ENCODE results near the gene ZBTB20.

Gene ZBTB20

DNA sequence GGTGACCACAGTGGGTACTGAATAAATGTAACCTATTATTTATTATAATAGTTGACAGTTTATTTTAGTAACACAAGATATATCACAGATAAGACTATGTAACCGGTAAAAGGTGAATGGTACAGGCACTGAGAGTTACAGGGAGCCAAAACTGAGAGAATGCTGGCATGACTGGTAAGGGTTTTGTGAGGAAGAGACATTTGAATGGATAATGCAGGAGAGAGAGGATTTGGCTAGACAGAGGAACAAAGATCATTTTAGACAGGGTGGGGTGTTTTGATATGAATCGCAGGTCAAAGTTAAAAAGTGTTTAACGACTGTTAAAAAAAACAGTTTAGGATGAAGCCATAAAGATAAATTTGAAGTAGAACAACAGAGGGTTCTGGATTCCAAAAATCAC is 421.1 kb downstream of the ZBTB20 start:
- in situ Hi-C loops (cut with HindIII; ENCODE audit: low sequenced_read_pairs), result no loop called here

DNA sequence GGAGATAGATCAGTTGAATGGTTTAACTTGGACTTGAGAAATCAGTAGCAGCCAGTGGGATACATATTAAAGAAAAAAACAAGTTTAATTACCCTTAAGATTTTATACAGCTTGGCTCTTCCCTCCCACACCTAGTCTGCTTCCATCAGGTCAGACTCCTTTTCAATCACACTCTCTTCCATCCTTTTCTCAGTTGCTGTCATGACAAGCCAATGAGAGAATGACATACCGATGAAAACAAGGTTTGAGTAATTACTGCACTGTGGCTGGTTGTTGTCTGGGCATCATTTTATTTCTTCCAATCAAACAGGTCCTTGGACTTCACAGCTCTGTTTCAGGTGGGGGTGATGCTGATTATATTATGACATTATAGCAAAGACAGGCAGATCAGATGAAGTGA is 424.6 kb downstream of the ZBTB20 start:
- in situ Hi-C loops (cut with HindIII; ENCODE audit: low sequenced_read_pairs), result no loop called here

DNA sequence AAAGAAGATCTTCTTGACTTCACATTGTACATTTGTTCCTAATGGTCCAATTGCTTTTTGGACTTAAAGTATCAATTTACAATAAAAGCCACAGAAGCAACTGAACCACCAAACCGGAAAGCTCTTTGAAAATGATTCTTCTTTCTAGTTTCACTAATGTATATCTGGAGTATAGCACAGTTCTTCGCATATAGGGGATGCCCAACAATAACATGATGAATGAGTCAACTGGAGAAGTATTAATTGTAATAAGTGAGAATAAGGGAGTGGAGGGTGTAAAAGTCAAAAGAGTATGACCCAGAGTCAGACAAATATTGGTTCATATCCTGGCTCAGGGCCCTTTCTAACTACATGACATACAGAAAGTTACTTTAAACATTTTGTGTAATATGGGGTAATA is 425.2 kb downstream of the ZBTB20 start:
- in situ Hi-C loops (cut with HindIII; ENCODE audit: low sequenced_read_pairs), result no loop called here

DNA sequence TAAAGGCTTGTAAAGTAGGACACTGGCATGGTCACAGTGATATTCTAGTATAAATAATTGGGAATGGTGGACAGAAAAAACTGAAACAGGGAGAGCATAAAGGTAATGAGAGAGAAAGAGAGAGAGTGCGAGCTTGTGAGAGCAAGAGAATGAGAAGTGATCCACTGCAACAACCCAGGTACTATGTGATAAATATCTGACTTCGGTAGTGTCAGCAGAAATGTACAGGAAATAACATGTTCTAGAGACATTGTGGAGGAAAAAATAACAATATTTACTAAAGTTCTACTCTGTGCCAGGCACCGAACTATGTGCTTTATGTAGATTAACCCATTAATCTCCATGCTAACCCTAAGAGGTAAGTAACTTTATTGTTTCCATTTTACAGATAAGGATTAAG is 425.9 kb downstream of the ZBTB20 start:
- in situ Hi-C loops (cut with HindIII; ENCODE audit: low sequenced_read_pairs), result no loop called here

DNA sequence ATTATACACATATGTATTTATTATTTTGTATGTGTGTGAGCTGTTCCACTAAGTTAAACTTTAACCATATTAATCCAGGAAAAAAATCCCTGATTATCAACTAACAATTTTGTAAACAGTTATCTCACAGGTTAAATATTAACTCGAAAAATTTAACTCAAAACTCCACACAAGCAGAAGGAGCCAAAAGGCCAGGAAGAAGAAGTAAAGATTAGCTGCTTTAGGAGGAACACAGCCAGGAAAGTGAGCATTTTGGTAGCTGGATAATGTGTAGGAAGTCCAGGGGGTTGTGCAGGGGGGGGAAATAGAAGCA is 428.2 kb downstream of the ZBTB20 start:
- in situ Hi-C loops (cut with HindIII; ENCODE audit: low sequenced_read_pairs), result no loop called here

DNA sequence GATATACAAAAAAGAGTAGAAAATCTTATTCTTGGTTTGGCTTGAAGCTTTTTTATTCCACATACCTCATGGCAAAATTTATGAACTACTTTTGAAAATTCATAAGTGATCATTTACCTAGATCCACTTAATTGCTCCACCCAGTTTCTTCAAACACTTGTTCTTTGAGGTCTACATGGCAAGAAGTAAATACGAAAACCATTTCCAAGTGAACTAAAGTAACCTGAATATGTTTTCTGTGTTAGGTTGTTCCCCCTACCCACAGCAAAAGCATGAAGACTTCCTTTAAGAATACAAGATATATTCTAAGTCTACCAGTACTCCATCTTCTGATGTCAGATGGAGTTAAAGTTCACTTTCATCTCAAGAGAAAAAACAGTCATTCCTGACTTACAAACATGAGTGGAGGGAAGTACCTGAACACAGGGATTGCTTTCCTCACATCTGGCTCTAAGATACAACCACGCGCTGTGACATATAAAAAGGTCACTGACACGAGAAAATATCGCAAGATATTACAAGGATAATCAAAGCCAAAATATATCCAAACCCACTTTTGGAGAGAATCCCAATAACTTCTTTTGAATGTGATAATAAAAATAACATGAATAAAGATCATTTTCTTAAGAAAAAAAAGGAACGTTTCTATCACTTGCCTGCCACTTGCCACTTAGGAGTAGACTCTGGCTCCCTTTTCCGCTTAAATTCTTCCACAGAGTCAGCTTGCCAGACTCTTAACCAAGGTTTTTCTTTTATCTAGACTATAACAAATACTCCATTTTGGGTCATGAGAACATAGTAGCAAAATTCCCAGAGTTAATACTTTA is 428.8 kb downstream of the ZBTB20 start:
- in situ Hi-C loops (cut with HindIII; ENCODE audit: low sequenced_read_pairs), result no loop called here

DNA sequence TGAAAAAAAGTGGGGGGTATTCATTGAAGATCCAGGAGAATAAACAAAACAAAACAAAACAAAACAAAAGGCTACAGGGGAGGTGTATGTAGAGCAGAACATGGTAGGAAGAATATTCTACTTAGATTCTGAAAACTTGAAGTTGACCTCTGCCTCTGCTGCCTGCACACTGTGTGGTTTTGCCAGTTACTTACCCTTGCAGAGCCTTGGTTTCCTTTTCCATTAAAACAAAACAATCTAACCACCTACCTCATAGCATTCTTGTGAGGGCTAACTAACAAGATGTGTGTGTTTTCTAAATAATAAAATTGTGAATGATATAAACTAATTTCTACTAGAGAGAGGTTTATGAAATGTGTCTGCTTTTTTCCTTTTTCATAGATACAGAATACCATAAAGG is 430.2 kb downstream of the ZBTB20 start:
- in situ Hi-C loops (cut with HindIII; ENCODE audit: low sequenced_read_pairs), result no loop called here

DNA sequence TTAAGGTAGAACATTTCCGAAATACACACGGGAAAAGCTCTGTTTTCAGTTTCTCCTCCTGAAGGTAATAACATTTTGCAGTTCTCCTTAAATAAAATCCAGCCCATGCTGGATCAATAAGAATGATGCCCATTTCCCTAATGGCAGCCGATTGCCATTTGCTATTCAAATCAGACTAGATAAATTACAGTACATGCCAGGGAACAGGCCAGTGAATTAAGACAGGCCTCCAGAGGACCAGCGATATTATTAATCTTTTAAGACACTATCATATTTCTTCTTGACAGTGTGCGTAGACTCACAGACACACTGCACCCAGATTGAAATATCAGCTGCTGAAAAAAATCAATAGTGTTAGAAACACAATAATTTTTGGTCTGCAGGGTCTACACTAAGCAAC is 431.0 kb downstream of the ZBTB20 start:
- in situ Hi-C loops (cut with HindIII; ENCODE audit: low sequenced_read_pairs), result no loop called here

DNA sequence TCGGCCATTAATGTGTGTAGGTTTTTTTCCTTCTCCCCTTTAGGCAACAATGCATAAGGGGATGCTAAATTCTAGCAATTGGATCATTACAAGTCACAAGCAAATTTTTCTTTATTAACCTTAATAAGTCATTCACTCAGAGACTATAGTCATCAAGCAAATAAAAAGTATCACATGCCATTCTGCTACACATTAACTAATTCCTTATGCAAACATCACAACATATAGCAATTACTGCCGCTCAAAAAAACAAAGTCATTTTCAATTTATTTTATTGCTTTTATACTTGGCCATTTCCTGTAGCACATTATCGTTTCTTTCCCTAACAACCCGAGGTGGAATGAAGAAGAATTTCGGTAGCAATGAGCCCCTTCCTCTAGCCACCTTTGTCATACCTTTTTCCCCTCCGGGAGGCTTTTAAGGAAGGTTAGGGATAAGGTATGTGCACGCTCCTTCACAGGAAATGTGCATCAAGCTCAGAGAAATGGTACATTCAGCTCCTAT is 432.1 kb downstream of the ZBTB20 start:
- in situ Hi-C loops (cut with HindIII; ENCODE audit: low sequenced_read_pairs), result no loop called here

DNA sequence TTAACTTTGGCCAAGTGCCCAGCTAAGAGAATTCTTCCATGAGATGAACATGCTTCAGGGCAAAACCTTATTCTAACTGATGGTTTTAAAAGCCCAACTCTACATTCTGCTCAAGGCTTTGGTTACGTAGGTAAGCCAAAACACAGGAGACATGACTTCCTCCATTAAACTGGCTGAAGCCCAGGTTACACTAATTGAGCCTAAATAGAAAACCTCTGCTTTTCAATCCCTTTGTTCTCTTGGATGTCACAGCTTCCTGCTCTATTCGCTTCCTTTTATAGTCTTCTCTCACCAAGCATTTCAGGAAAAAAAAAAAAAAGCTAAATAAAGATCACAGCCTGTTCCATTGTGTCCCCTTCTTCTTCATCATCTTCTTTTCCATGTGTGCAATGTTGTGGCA is 432.9 kb downstream of the ZBTB20 start:
- in situ Hi-C loops (cut with HindIII; ENCODE audit: low sequenced_read_pairs), result no loop called here

DNA sequence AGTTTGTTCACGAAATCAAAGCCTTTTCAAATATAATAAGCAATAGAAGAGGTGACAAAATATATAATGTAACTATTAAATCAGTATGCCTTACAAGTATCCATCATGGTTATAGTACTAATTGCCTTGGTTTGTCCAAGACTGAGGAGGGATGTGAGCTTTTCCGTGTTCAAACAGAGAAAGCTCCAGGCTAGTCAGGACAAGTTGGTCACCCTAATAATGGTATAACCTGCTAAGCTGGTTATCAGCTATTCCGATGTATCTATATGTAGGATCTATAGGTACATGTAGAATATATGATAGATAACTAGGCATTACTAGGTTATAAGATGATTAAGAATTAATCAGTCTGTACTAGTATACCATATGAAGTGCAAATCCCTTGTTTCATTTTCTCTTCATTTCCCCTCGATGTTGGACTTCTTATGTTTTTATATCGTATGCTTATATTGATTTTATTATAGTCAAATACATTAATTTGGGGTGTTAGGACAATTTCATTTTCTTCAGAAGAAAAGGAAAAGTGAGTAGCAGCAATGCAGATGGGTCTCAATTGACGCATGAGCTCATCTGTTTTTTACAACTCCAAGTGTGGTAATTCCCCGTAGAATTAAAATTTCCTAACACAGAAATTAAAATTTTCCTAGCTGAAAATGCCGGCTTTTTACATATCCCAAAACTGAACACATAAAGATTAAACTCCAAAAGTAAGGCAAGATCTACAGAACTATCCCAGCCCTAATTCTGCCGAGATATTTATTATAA is 434.2 kb downstream of the ZBTB20 start:
- in situ Hi-C loops (cut with HindIII; ENCODE audit: low sequenced_read_pairs), result no loop called here

DNA sequence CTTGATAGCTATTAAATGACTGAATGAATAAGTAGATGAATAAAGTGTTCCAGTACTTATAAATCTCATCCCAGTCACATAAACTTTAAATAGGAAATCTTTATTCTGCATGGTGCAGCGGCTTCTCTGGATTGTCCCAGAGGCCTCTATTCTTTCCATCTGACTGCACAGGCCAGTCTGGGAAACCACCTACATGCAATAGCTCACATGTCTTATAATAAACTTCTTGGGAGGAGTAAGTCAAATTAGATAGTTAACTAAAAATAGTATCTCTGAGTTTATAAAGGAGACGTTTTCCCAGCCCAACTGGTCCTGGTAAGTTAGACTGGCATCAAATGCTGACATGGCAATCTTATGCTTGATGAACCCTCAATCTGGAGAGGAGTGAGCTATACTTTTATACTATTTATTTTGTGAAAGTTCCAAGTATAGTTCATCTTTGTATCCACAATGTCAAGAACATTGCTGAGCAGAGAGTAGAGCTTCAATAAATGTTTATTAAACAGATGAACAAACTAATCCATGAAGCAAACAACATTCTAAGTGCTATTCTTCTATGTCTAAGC is 435.7 kb downstream of the ZBTB20 start:
- in situ Hi-C loops (cut with HindIII; ENCODE audit: low sequenced_read_pairs), result no loop called here

DNA sequence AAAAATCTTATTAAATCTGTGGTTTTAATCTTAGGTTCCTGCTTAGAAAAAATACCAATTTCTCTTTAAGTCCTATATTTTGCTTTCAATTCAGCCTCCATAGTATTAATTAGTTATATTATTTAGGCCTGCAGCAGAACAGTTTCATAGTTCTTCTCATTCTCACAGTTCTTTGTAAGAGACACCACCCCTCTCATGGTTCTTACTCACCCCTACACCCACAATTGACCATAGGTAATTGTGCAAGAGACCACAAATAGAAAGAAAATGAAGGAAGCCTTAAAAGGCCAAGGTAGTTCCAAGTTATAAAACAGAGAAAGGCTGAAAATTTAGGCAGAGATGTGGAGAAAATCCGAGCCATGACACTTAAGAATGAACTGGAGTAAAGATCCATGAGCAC is 438.0 kb downstream of the ZBTB20 start:
- in situ Hi-C loops (cut with HindIII; ENCODE audit: low sequenced_read_pairs), result no loop called here

DNA sequence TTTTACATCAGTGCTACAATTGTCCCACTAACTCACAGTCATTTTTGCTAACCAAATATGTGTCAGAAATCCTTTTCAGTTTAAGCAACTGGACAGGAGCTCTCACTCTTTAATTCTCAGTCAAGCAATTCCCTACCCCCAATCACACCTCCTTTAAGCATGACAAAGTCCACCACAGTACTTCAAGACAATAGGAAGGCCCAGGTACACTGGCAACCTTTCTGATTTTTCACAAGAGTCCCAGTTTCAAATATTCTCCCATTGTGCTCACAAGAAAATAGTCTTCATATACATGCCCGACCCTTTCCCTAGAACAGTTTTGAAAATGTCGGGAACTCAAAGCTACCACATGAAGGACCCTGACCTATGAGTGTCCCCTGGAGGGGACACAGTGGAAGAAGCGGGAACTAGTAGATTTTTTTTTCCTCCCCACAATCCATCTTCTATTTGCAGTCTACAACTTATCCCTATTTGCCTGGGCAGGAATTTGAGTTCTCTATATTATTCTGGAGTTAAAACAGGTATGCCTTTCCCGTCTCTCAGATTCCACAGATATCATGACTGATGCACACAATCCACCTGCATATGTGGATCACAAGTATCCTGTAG is 439.7 kb downstream of the ZBTB20 start:
- in situ Hi-C loops (cut with HindIII; ENCODE audit: low sequenced_read_pairs), result no loop called here

DNA sequence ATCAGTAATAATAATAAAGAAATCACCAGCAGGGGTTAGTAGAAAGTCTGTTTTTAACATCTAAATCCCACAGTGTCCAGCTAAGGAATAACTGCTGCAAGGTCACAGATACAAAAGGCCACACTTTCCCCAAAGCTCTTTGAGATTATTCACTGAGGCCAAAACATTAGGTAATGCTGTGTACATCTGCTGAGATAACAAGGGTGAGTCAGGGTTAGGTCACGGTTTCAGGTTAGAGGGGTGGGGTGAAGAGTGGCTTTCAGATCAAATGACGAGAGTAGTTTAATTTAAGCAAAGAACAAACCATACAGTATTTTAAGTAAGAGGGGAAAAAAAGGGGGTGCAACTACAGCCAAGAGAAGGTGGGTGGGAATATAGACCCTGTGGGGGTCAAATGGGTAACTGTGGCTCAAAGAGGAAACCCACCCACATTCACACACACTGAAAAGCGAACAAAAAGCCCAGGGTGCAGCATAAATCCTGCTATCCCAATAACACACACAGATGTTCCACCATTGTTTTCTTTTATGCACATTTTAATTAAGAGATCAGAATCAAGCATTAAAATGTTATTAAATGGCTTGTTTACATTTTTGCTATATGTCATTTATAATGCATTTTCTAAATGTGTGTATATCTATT is 440.4 kb downstream of the ZBTB20 start:
- in situ Hi-C loops (cut with HindIII; ENCODE audit: low sequenced_read_pairs), result no loop called here

DNA sequence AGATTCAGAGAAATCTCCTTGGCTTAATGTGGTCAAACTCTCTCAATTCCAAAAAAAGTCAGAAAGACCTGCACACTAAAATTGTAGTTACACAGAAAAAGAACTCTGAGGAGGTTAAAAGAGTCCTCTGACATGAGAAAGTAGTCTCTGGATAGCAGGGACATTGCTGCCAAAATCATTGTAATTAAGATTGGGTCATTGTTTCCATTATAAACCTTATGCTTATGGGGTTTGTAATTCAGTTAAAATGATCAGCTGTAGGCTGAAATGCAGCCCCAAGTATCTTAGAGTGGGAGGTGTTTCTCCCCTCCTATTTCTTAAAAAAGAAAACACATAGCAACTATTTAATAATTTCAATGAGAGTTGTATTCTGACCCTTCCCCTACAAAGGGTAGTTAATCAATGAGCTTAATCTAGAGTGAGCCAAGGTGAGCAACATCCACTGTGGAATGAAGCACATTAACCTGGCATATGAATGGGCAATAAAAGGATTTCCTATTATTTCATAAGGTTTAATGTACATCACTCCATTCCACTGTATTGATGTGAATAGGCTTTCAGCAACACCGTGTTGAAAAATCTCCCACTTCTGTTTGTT is 446.4 kb downstream of the ZBTB20 start:
- in situ Hi-C loops (cut with HindIII; ENCODE audit: low sequenced_read_pairs), result no loop called here

DNA sequence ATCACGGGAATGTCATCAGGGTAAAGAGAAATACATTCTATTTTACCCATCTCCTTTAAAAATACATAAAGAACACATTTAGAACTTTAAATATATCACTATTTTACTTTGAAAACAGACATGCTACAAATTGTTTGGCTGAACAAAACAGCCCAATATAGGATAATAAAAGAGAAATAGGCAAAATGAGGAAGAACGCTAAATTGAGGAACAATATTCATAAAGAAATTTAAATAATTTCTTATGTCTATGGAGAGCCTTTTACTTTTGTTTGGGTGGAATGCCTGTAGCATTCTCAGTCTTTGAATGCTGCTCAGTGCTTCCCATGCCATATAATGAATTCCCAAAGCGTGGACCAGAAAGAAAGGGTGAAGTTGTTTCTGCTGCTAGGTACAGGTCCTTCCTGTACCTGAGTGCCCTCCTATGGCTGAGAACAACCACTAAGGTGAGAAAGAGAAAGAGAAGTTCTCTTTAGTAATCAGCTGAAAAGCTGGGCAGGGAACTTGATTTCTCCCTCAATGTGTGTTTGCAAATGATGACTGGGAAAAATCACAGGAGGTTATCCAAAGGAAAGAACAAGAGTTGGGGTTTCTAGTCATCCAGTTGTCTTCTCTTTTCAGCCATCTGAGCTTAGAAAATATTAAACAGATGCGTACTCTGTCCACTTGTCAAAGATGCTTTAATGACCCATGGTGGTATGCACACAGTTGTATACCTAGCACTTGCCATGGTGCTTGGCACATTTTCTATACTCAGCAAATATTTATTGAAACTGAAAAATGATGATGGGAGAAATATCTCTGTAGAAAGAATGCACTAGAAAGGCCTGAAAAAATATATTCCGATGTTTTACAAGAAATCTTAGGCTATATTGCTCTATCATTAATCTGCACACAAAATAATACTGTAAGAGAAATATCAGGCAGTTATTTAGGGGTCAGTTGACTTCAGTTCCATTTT is 448.7 kb downstream of the ZBTB20 start:
- in situ Hi-C loops (cut with HindIII; ENCODE audit: low sequenced_read_pairs), result no loop called here

DNA sequence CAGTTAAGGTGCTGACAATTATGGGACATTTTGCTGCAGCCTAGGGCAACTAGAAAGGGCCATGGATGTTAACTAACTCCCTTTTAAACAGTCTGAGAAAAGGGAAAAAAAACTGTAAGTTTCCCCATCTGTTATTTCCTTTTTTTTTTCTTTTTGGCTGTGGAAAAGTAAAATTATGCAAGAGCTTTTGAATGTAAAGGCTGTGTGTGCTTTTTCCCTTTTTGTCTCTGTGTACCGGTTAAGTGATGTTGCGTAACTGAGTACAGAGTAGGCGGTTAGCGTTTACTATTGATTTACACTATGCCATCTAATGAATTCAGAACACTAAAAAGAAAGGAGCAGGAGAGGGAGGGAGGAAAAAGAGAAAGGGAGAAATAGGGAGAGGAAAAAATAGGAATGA is 449.7 kb downstream of the ZBTB20 start:
- in situ Hi-C loops (cut with HindIII; ENCODE audit: low sequenced_read_pairs), result no loop called here

DNA sequence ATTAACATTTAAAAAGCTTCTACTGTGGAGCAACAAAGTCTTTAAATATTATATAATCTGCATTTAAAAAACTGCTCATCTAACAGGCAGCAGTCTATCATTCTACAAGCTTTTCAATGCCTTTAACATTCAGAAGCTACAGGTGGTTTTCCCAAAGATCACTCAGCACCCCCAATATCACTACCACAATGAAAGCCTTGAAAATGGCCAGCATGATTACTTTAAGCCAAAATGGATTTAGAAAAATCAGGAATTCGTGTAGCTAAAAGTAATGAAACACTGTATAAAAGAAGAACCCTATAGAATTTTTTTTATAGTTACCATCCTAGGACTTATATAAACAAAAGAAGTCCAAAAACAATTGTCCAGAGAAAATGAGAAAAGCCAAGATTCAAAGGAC is 452.8 kb downstream of the ZBTB20 start:
- in situ Hi-C loops (cut with HindIII; ENCODE audit: low sequenced_read_pairs), result no loop called here

DNA sequence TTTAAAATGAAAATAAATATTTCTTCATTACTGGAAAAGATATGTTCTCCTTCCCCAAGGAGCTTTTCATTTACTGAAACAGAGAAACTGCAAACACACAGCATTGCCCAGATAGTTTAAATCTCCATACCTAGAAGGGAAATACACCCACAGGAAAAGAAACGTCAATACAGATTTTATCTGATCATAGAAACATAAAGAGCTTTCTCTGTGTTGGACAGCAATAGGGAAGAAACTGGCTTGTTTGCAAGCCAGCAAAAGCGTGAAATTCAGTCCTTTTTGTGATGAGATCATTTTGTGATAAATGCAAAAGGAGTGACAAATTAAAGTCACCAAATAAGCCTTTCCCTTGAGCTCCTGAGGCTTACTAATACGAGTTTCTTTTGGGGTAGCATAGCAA is 455.2 kb downstream of the ZBTB20 start:
- in situ Hi-C loops (cut with HindIII; ENCODE audit: low sequenced_read_pairs), result no loop called here

All from DLD1 (cell line).